Natural killer cell treated with Interleukin-12 subunit alpha and Interleukin-12 subunit beta and Interleukin-15 and Interleukin-18, amount 100 ng/mL, for 72 hours (primary cell): ENCODE results near the gene GRIN2B. TPM values are rescaled to one million over a fixed set of nuclear protein-coding genes. Genes with fewer than 3 reads are reported as not detected.

Experiments
- ATAC-seq, 2 donors: fragments of 150-1000 bp; cut with Tn5 transposase in 1 of 2; sonication (Bioruptor Pico), chemical (Tn5 transposase) in 1 of 2; 2 replicates each; pipeline ENCODE4 v1.10.0; 2021
- DNase-seq: peaks from one replicate; pipeline ENCODE4 v3.0.0; 2022; ENCODE audit warnings: low spot score
- H3K27ac Mint-ChIP-seq, 2 donors: 1 replicate in 1 of 2; 2 replicates in 1 of 2; pipeline ENCODE4 v1.8.0; 2022; ENCODE audit warnings: mixed read lengths in 2 of 2, mild to moderate bottlenecking in 1 of 2, moderate library complexity in 1 of 2
- H3K27me3 Mint-ChIP-seq, 2 donors: 1 replicate in 1 of 2; 2 replicates in 1 of 2; pipeline ENCODE4 v1.8.0; 2022; ENCODE audit warnings: mixed read lengths in 2 of 2
- H3K36me3 Mint-ChIP-seq: one replicate; pipeline ENCODE4 v1.8.0; 2022; ENCODE audit warnings: mixed read lengths
- H3K4me1 Mint-ChIP-seq, 2 donors: 1 replicate in 1 of 2; 2 replicates in 1 of 2; pipeline ENCODE4 v1.8.0; 2022; ENCODE audit warnings: low read depth in 2 of 2, mixed read lengths in 2 of 2, mild to moderate bottlenecking in 1 of 2
- H3K4me3 Mint-ChIP-seq: one replicate; pipeline ENCODE4 v1.8.0; 2022; ENCODE audit warnings: mixed read lengths
- H3K9me3 Mint-ChIP-seq: 2 replicates; pipeline ENCODE4 v1.8.0; 2022; ENCODE audit warnings: mixed read lengths
- total RNA-seq, 2 donors: library from RNA; stranded (reverse); gene quantifications; one replicate each; pipeline ENCODE4 v1.2.3, GENCODE V29; 2022

The GRIN2B gene
- total RNA-seq, 2 donors from 2014 or later = not detected

DNA sequence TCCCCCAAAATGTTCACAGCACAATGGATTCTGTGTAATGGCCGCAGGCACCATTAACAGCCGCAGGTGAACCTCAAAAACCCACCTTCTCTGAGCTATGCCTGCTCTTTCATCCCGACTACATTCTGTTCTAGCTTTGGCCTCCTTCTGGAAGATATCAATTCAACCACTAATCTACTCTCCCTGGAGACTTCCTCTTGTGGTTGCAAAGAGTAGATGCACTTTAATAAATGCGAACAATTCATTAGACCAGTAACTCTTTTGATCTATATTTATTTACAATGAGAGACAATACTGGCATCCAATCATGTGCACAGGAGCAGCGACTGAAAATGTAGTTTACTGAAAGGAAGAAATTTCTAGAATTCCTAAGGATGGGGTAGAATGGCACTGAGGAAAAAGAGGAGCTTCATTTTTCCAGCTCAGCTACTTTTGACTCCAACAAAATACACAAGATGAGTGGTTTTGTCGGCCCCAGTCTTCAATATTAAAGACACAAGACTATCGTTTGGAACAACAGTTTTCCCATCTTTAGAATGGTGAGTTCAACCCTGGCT is 5.3 kb downstream of the GRIN2B start:
- H3K4me3 Mint-ChIP-seq = no peak overlapping the region
- no peak overlapping the region for H3K27ac Mint-ChIP-seq
- peaks cover 0 to under 1% of the 10 kb centered on the region in 2 donors for H3K4me1 Mint-ChIP-seq
- H3K36me3 Mint-ChIP-seq = peaks cover 7% of the 10 kb centered on the region
- DNase-seq (no peak), ATAC-seq (no peak)
- H3K27me3 Mint-ChIP-seq = peaks cover 41 to 50% of the 10 kb centered on the region in 2 donors
- H3K9me3 Mint-ChIP-seq = peaks cover 3% of the 10 kb centered on the region

DNA sequence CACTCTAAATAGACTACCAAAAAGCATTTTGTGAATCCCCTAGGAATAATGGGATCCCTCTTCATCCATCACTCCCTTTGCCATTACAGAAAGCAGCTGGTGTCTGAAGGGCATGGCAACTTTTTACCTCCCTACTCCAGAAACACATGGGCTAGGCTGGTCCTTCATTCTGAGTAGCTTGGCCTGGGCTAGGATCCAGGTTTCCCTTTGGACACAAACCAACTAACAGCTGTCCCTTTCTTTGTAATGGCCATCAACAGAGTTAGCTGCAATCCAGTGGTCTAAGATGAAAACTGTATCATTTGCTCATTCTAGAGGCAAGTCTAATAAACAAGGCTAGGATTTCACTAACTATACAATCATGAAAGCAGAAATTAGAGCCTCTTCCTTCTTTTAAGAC is 7.4 kb downstream of the GRIN2B start:
- H3K4me3 Mint-ChIP-seq = no peak overlapping the region
- no peaks in the 10 kb centered on the region for H3K4me1 Mint-ChIP-seq
- H3K9me3 Mint-ChIP-seq = peaks cover 3% of the 10 kb centered on the region
- peaks cover 24 to 38% of the 10 kb centered on the region in 2 donors for H3K27me3 Mint-ChIP-seq
- ATAC-seq (no peak), DNase-seq (no peak)
- no peak overlapping the region for H3K27ac Mint-ChIP-seq
- no peaks in the 10 kb centered on the region for H3K36me3 Mint-ChIP-seq

DNA sequence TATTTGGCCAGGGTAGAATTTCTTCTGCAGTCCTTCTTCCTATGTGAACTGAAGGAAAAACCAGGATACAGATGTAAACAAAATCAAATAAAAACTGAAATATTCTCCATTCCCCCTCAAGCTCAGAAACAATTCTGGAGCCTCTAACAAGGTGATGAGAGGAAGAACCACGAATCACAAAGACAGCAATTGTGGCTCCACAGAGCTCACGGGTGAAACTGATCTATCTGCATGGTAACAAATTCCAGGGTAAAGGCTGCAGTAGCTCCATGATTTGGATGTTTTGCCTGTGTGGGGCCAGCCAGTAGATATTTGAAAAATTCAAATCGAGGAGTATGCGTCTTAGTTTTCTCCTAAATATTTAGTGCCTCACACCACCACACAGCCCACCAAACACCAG is 10.6 kb downstream of the GRIN2B start:
- no peaks in the 10 kb centered on the region for H3K4me1 Mint-ChIP-seq
- no peak overlapping the region for H3K4me3 Mint-ChIP-seq
- ATAC-seq = no peak
- DNase-seq = no peak
- no peaks in the 10 kb centered on the region for H3K36me3 Mint-ChIP-seq
- H3K27me3 Mint-ChIP-seq = peaks cover 6 to 17% of the 10 kb centered on the region in 2 donors
- H3K9me3 Mint-ChIP-seq = peaks cover 3% of the 10 kb centered on the region
- H3K27ac Mint-ChIP-seq = no peak overlapping the region

DNA sequence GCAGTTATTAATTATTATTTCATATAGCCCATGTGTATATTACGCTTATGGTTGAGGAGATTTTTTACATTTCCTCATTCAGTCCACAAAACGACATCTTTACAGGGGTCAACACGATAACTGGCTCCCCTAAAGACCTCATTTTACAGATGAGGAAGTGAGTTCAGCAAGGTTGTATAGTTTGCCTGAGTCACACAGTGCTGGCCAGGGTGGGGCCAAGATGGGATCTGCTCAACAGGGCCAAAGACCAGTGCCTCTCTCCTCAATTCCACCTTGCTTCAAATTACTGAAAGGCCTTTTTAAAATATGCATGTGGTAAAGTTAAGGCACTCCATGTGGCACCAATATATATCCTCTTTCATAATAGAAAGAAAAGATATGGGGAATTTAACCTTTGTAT is 13.1 kb downstream of the GRIN2B start:
- no peak overlapping the region for H3K4me3 Mint-ChIP-seq
- H3K9me3 Mint-ChIP-seq = no peaks in the 10 kb centered on the region
- DNase-seq = no peak
- H3K27me3 Mint-ChIP-seq = peaks cover 2 to 12% of the 10 kb centered on the region in 2 donors
- ATAC-seq = no peak
- no peak overlapping the region for H3K27ac Mint-ChIP-seq
- no peaks in the 10 kb centered on the region for H3K4me1 Mint-ChIP-seq
- H3K36me3 Mint-ChIP-seq = no peaks in the 10 kb centered on the region

DNA sequence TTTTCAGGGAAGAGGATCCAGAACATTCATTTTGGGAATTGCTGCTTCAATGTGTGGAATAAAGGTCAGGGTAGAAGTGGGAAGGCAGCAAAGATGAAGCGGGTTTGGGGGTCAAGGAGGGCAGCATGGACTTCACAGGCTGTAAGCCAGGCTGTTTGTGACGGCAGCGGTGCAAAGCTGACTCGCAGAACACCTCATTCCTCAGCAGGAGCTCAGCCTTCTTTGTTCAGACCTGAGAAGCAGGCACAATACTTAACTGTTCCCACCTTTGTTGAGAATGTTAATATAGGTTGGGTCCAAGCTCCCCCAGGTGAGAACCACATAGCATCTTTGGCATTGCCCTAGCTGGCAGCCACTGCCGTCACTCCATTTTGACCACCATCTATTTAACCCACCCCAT is 16.7 kb downstream of the GRIN2B start:
- peaks cover 2 to 18% of the 10 kb centered on the region in 2 donors for H3K27me3 Mint-ChIP-seq
- H3K4me1 Mint-ChIP-seq = no peaks in the 10 kb centered on the region
- H3K4me3 Mint-ChIP-seq = no peak overlapping the region
- no peaks in the 10 kb centered on the region for H3K36me3 Mint-ChIP-seq
- no peak overlapping the region for H3K27ac Mint-ChIP-seq
- ATAC-seq = no peak
- no peak for DNase-seq
- H3K9me3 Mint-ChIP-seq = no peaks in the 10 kb centered on the region

DNA sequence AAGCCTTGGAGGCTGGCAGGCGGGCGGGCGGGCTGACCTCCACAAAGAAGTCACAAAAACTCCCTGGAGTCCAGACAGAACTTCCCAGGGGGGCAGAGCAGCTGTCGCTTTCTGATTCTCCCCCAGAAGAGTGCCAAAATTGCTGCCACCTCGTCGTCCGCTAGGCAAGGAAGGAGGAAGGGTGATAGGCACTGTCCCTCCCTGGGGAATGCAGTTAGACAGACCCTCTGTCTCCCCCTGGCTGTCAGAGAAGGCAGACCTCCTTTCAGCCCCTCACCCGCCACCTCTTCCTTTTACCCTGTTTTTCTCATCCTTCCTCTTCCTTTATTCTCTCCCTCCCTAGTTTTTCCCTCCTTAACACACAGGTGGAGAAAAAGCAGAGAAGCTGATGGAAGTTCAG is 18.7 kb downstream of the GRIN2B start:
- DNase-seq = no peak
- Mint-ChIP-seq H3K4me3 (no peak overlapping the region), H3K27ac (no peak overlapping the region), H3K36me3 (no peaks in the 10 kb centered on the region), H3K27me3 (peaks cover 2 to 29% of the 10 kb centered on the region in 2 donors), H3K9me3 (no peaks in the 10 kb centered on the region), H3K4me1 (no peaks in the 10 kb centered on the region)
- ATAC-seq = no peak

DNA sequence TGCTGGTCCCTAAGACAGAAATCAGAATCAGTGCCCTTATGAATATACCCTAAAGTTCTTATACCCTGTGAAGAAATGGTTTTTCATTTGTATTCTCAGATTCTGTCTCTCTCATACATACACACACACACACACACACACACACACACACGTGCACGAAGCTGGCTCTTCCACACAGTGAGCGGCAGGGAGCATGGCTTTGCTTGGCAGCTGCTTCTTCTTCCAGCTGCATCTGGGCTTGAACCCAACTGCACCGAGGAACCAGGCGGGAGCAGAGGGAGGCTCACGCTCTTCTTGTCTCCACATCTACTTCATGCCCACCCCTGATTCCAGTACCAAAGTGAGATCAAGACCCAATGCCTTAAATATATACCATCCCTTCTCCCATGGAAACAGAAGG is 19.4 kb downstream of the GRIN2B start:
- Mint-ChIP-seq H3K27ac (no peak overlapping the region), H3K4me3 (no peak overlapping the region), H3K9me3 (no peaks in the 10 kb centered on the region), H3K36me3 (no peaks in the 10 kb centered on the region), H3K4me1 (no peaks in the 10 kb centered on the region), H3K27me3 (peaks cover 2 to 29% of the 10 kb centered on the region in 2 donors)
- DNase-seq (no peak), ATAC-seq (no peak)

DNA sequence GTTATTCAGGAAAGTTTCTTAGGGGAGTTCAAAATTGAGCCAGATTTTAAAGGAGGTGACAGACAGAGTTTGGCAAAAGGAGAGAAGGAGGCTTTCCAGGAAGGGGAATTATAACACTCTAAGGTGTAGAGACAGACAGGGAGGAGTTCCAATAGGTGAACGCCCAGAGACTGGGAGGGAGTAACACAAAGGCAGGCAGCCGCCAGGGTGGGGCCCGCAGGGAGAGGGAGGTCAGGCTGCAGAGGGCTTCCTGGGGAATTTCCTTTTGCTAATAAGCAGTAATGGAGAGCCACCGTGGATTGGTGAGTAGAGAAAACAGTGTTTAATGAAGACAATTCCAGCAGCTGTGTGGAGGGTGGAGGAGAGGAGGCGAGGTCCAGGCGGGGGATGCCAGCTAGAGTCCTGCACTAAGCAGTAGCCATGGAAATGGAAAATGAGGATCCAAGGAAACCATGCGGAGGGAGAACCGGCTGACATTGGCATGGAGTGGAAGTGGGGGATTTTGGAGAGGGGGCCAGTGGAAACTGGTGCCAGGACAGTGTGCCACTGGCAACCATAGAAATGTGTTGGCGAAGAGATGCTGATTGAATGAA is 22.2 kb downstream of the GRIN2B start:
- Mint-ChIP-seq H3K27ac (no peak overlapping the region), H3K27me3 (peaks cover 0 to 29% of the 10 kb centered on the region in 2 donors), H3K9me3 (no peaks in the 10 kb centered on the region), H3K4me3 (no peak overlapping the region), H3K36me3 (no peaks in the 10 kb centered on the region), H3K4me1 (no peaks in the 10 kb centered on the region)
- ATAC-seq = no peak
- no peak for DNase-seq

DNA sequence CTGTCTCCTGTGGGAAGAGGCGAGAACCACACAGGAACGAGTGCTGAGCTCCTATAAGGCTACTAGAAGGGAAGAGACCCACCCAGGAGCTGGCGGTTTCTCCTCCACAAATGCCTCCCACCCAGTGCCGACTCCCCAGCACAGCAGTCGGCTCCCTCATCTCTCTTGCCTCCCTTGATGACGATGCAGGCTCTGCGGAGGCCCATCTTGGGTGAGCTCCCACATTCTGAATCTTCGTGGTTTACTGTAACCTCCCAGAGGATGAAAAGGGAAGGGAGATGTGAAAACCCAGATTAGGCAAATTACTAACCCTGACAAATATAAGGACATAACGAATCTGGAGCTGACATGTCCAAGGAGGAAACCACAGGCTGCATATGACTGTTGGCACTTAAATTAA is 23.8 kb downstream of the GRIN2B start:
- no peaks in the 10 kb centered on the region for H3K4me1 Mint-ChIP-seq
- no peaks in the 10 kb centered on the region for H3K36me3 Mint-ChIP-seq
- ATAC-seq (no peak), DNase-seq (no peak)
- H3K27me3 Mint-ChIP-seq = peaks cover 0 to 23% of the 10 kb centered on the region in 2 donors
- H3K27ac Mint-ChIP-seq = no peak overlapping the region
- no peaks in the 10 kb centered on the region for H3K9me3 Mint-ChIP-seq
- no peak overlapping the region for H3K4me3 Mint-ChIP-seq

DNA sequence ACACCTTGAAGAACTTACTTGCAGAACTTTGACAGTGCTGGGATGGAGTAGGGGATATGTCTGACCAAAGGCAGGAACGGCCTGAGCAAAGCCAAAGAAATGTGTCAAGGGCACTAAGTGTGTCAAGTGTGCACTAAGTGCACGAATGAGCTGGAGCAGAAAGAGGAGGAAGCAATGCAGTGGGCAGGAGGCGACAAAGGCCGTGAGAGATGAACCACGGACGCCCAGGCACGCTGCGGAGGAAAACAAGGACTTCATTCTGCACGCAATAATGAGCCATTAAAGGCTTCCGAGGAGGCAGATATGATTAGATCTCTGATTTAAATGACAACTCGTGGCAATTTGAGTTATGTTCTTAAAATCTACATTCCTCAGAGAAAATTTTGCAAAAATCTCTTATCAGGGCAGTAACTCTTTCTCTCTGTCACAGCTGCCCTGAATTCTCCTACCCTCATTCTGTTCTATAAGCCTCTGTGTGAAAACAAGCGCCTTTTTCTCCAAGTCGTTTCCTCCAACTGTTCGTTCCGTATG is 25.3 kb downstream of the GRIN2B start:
- H3K27ac Mint-ChIP-seq = no peak overlapping the region
- H3K27me3 Mint-ChIP-seq = peaks cover 0 to 20% of the 10 kb centered on the region in 2 donors
- no peaks in the 10 kb centered on the region for H3K36me3 Mint-ChIP-seq
- H3K9me3 Mint-ChIP-seq = no peaks in the 10 kb centered on the region
- H3K4me1 Mint-ChIP-seq = no peaks in the 10 kb centered on the region
- DNase-seq (no peak), ATAC-seq (no peak)
- no peak overlapping the region for H3K4me3 Mint-ChIP-seq

DNA sequence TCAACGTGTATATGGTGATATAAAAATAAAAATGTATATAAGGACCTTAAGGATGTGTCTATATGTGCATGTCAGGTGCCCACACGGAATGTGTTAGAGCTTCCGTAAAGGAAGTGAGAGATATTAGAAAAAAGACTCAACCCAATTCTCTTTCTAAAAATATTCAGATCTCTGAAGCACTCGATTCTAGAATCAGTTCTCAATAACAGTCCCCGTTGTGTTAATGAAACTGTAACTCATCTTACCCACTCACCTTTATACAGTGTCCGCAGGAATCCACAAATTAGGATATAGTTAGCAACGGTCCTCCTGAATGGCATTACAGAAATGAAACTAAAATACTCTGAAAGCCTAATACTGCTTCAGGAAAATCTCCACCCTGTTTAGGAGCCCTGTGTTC is 29.3 kb downstream of the GRIN2B start:
- H3K9me3 Mint-ChIP-seq = no peaks in the 10 kb centered on the region
- no peak overlapping the region for H3K4me3 Mint-ChIP-seq
- ATAC-seq (no peak), DNase-seq (no peak)
- H3K27me3 Mint-ChIP-seq = no peaks in the 10 kb centered on the region
- no peak overlapping the region for H3K27ac Mint-ChIP-seq
- H3K36me3 Mint-ChIP-seq = no peaks in the 10 kb centered on the region
- no peaks in the 10 kb centered on the region for H3K4me1 Mint-ChIP-seq

DNA sequence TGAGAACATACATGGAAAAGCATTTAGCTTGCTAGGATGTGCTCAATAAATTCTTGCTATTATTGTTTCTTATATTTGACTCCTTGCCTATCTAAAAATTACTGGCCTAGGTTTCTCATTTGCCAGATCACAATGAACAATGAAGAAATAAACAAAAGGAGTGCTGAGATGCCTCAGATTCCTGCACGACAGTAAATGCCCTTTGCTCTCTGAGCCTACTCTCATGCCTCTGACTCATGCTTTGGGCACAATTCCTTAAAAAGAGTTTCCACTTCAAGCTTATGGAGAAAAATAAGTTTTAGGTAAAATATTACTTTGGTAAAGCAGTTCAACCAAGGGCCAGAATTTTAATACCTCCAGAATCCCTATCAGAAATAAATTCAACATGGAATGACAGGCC is 30.9 kb downstream of the GRIN2B start:
- no peaks in the 10 kb centered on the region for H3K4me1 Mint-ChIP-seq
- DNase-seq (no peak), ATAC-seq (no peak)
- no peaks in the 10 kb centered on the region for H3K27me3 Mint-ChIP-seq
- H3K9me3 Mint-ChIP-seq = no peaks in the 10 kb centered on the region
- H3K4me3 Mint-ChIP-seq = no peak overlapping the region
- no peaks in the 10 kb centered on the region for H3K36me3 Mint-ChIP-seq
- no peak overlapping the region for H3K27ac Mint-ChIP-seq

DNA sequence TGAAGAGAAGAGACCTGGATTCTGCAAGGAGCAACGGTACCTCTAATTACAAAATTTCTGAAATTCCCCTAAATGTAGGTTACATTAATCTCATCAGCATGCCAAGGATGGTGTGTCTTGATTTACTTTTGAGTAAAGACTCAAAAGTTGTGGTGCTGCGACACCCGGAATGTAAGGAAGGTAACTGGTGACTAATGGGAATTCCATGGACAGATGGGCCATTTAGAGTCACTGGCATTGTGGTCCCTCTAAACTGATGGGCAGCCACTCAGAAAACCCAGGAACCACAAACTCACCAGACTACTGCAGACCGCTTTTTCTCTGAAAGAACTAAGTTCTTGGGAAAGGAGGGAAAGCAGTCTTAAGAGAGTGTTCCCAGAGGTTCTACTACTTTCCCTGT is 32.8 kb downstream of the GRIN2B start:
- Mint-ChIP-seq H3K4me3 (no peak overlapping the region), H3K27me3 (peaks cover 5 to 9% of the 10 kb centered on the region in 2 donors), H3K9me3 (no peaks in the 10 kb centered on the region), H3K27ac (no peak overlapping the region), H3K36me3 (no peaks in the 10 kb centered on the region), H3K4me1 (no peaks in the 10 kb centered on the region)
- ATAC-seq = no peak
- no peak for DNase-seq

DNA sequence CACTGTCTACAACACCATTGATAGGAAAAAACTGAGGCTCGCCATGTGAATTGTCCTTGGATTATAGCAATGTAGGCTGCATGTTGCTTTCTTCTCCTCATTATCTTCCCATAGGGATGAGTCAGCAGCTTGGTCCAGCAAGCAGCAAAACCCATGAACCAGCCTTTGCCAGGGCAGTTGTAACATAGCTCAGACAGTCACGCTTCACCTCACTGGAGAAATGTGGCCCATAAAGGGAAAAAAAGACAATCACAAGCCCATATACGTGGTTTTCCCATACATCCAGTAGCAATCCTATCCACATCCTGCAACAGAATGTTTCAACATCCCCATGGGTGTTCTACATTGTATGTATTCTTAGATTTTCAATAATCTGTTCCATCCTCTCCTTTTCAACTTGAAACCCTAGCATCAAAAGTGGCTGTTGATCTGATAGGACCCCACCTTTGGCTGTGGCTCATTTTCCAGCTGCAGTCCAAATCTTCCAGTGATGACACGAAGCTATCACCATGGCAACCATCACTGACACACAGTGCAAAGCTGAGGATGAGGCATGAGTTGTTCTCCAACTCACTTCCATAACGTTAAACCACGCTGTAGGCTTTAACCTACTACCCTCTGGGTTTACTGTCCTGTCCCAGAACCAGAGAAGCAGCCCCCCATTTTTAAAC is 34.0 kb downstream of the GRIN2B start:
- no peaks in the 10 kb centered on the region for H3K4me1 Mint-ChIP-seq
- ATAC-seq (no peak), DNase-seq (no peak)
- H3K27ac Mint-ChIP-seq = no peak overlapping the region
- H3K9me3 Mint-ChIP-seq = no peaks in the 10 kb centered on the region
- H3K27me3 Mint-ChIP-seq = peaks cover 8 to 14% of the 10 kb centered on the region in 2 donors
- H3K36me3 Mint-ChIP-seq = no peaks in the 10 kb centered on the region
- no peak overlapping the region for H3K4me3 Mint-ChIP-seq
